ENCODE results near the gene MOAP1. TPM values are rescaled to one million over a fixed set of nuclear protein-coding genes. Genes with fewer than 3 reads are reported as not detected.

Gene MOAP1
- total and polyA plus RNA-seq, 2 of the 8 experiments (the other 6 are each of a cell fraction or from before 2014, with no cell fraction given), result 18.3 to 20.1 TPM

DNA sequence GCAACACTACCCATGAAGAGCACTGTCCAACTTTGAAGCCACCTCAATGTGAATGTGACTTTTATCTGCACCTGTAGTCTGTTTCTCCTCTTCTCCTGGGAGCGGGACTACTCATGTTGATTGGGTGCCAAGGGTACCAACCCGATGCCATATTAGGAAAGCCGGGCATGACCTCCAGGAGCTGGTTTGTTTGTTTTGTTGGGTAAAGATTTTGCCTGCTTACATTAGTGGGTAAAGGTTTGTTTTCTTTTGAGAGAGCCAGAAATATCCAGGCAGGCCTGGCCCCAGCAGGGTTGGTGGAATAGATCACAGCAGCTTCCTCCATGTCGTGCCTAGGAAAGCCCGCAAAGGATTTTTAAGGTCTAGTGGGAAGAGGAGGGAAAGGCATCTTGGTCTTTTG lies 49.3 kb downstream of the MOAP1 start:
- Histone ChIP-seq H3K4me2 (ENCODE audit: insufficient read depth in 1 of 2, low read depth in 2 of 2, low read length in 2 of 2) (no peak overlapping the region), H3K4ac (replicated peaks; ENCODE audit: insufficient read length, low read depth, low read length) (no peak overlapping the region), H3K4me1 (replicated peaks in 1 of 4; ENCODE audit: control insufficient read depth in 3 of 4, insufficient read depth in 4 of 4, low read length in 3 of 4) (no peaks in the 10 kb centered on the region; a peak in 1 of 7 replicates), H3K9ac (replicated peaks in 1 of 4; ENCODE audit: extremely low read depth in 1 of 4, low read depth in 3 of 4, low read length in 3 of 4) (no peak overlapping the region), H3K14ac (ENCODE audit: insufficient read length) (no peak overlapping the region), H2BK120ac (replicated peaks; ENCODE audit: low read depth, low read length) (no peak overlapping the region), H3K23me2 (ENCODE audit: low read depth, low read length) (no peaks in the 10 kb centered on the region), H4K91ac (replicated peaks; ENCODE audit: insufficient read length, low read length) (no peak overlapping the region), H3K36me3 (ENCODE audit: control insufficient read depth in 2 of 4, insufficient read depth in 4 of 4, low read length in 3 of 4) (no peaks in the 10 kb centered on the region), H3K79me1 (ENCODE audit: low read depth, low read length) (no peaks in the 10 kb centered on the region), H4K20me1 (replicated peaks in 1 of 2; ENCODE audit: control insufficient read depth in 1 of 2, insufficient read depth in 2 of 2, low read length in 2 of 2) (no peaks in the 10 kb centered on the region), H3K18ac (ENCODE audit: extremely low read depth, low read length) (no peak overlapping the region), H3K23ac (ENCODE audit: insufficient read length) (no peak overlapping the region), H4K5ac (ENCODE audit: insufficient read length, low read depth, low read length) (no peak overlapping the region), H3K9me3 (ENCODE audit: insufficient read depth in 2 of 2, low read depth in 1 of 2, low read length in 1 of 2) (no peaks in the 10 kb centered on the region), H2BK20ac (ENCODE audit: low read length) (no peak overlapping the region), H2AFZ (ENCODE audit: low read length) (no peak overlapping the region), H2BK15ac (ENCODE audit: low read length) (no peak overlapping the region), H4K8ac (ENCODE audit: extremely low read depth, insufficient read depth, low read length) (no peak overlapping the region), H3K27me3 (replicated peaks in 1 of 4; ENCODE audit: control insufficient read depth in 3 of 4, extremely low read depth in 1 of 4, insufficient read depth in 3 of 4, low read length in 3 of 4) (no peaks in the 10 kb centered on the region), H3K79me2 (ENCODE audit: control insufficient read depth in 1 of 2, insufficient read depth in 2 of 2, low read length in 2 of 2) (no peaks in the 10 kb centered on the region), H2BK5ac (ENCODE audit: low read depth, low read length) (no peak overlapping the region), H2AK5ac (ENCODE audit: low read depth, low read length) (no peak overlapping the region), H2BK12ac (ENCODE audit: low read depth, low read length) (no peak overlapping the region), H3K27ac (ENCODE audit: low read depth, low read length) (no peak overlapping the region), H3K56ac (replicated peaks; ENCODE audit: insufficient read length, low read depth, low read length) (no peak overlapping the region), H3K4me3 (ENCODE audit: extremely low read depth in 1 of 4, insufficient read depth in 2 of 4, low read depth in 3 of 4, low read length in 4 of 4) (no peak overlapping the region)
- WGBS, 2 experiments (ENCODE audit: extremely low coverage in 1 of 2, insufficient coverage in 1 of 2, insufficient read length in 1 of 2, insufficient replicate concordance in 2 of 2, low coverage in 1 of 2, low lambda C conversion rate in 2 of 2, missing lambda C conversion rate in 1 of 2), result 89% methylated on average over 5 of the region's 5 CpGs; no CpG with 5 or more reads in 1 of the 2 experiments
- no peak for DNase-seq (ENCODE audit: low read depth in 1 of 2, low spot score in 2 of 2)
- CTCF ChIA-PET (ENCODE audit: partially characterized antibody), result interaction anchor here (0.6 to 7.8 kb wide), 5 partner anchors 19 to 182 kb away, joined by 3 to 68 read pairs (median 4); partner anchors contain the start of gene ITPK1
- no peak for FAIRE-seq
- POLR2A ChIA-PET (ENCODE audit: partially characterized antibody), result no interaction called here
- TF ChIP-seq NANOG (IDR thresholded peaks at IDR 0.05; ENCODE audit: insufficient read depth, low read depth, low read length, poor library complexity, severe bottlenecking) (no peak), SIX5 (IDR thresholded peaks at IDR 0.05; ENCODE audit: low read depth, low read length) (no peak), JUN (IDR thresholded peaks at IDR 0.05; ENCODE audit: low read depth, low read length) (no peak), TBP (IDR thresholded peaks at IDR 0.05; ENCODE audit: low read depth, low read length) (no peak), KDM4A (IDR thresholded peaks at IDR 0.05; ENCODE audit: low read depth, low read length, severe bottlenecking) (no peak), POLR2AphosphoS5 (IDR thresholded peaks at IDR 0.05; ENCODE audit: low read depth, low read length) (no peak), SP4 (IDR thresholded peaks at IDR 0.05; ENCODE audit: low read length) (no peak), EGR1 (IDR thresholded peaks at IDR 0.05; ENCODE audit: borderline replicate concordance, low read depth, low read length) (no peak), YY1 (IDR thresholded peaks at IDR 0.05; ENCODE audit: low read depth, low read length) (no peak), EP300 (IDR thresholded peaks at IDR 0.05; ENCODE audit: borderline replicate concordance in 1 of 2, low read depth in 2 of 2, low read length in 2 of 2) (no peak), TEAD4 (IDR thresholded peaks at IDR 0.05; ENCODE audit: low read depth, low read length) (no peak), NRF1 (IDR thresholded peaks at IDR 0.05; ENCODE audit: low read depth, low read length) (no peak), FOSL1 (IDR thresholded peaks at IDR 0.05; ENCODE audit: insufficient read depth, low read depth, low read length) (no peak)
- TF ChIP-seq, protein P1, sequence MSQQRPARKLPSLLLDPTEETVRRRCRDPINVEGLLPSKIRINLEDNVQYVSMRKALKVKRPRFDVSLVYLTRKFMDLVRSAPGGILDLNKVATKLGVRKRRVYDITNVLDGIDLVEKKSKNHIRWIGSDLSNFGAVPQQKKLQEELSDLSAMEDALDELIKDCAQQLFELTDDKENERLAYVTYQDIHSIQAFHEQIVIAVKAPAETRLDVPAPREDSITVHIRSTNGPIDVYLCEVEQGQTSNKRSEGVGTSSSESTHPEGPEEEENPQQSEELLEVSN (IDR thresholded peaks at IDR 0.05), result no peak
